SK-N-SH treated with all-trans-retinoic acid at 6 μM for 48 hours (cell line): ENCODE measurements around the gene KLHDC3.

ENCODE experiments used
- ATAC-seq: fragments of 200-7000 bp; cut with Tn5 transposase; 3 replicates; pipeline ENCODE4 v1.9.1; 2020; ENCODE audit warnings: mild to moderate bottlenecking, moderate library complexity
- ARNTL ChIP-seq: fragments of 450-650 bp; formaldehyde crosslinking; IDR thresholded peaks from 2 replicates; pipeline ENCODE4 v1.5.0; 2020; ENCODE audit warnings: low read depth, mild to moderate bottlenecking, moderate library complexity, borderline replicate concordance
- BACH2 ChIP-seq: fragments of 250-450 bp; sonication (Bioruptor Pico); IDR thresholded peaks from 2 replicates; pipeline ENCODE4 v1.9.0; 2021; ENCODE audit warnings: mild to moderate bottlenecking, borderline replicate concordance
- CREB5 ChIP-seq: fragments of 250-450 bp; sonication (Bioruptor Pico); IDR thresholded peaks from 2 replicates; pipeline ENCODE4 v1.5.1; 2020; ENCODE audit warnings: low read depth, mild to moderate bottlenecking, moderate library complexity
- CSDC2 ChIP-seq: fragments of 250-450 bp; sonication (Bioruptor Pico); IDR thresholded peaks from 2 replicates; pipeline ENCODE4 v1.5.0; 2020; ENCODE audit warnings: mild to moderate bottlenecking, moderate library complexity
- CSRNP3 ChIP-seq: fragments of 250-450 bp; sonication (Bioruptor Pico); IDR thresholded peaks from 2 replicates; pipeline ENCODE4 v1.5.1; 2021; ENCODE audit warnings: mild to moderate bottlenecking, moderate library complexity
- ESRRG ChIP-seq: fragments of 250-450 bp; sonication (Bioruptor Pico); IDR thresholded peaks from 2 replicates; pipeline ENCODE4 v1.6.1; 2021; ENCODE audit warnings: mild to moderate bottlenecking
- GLIS3 ChIP-seq: fragments of 250-450 bp; sonication (Bioruptor Pico); IDR thresholded peaks from 2 replicates; pipeline ENCODE4 v1.5.0; 2020; ENCODE audit warnings: mild to moderate bottlenecking, moderate library complexity
- ISL1 ChIP-seq: fragments of 250-450 bp; sonication (Bioruptor Pico); IDR thresholded peaks from 2 replicates; pipeline ENCODE4 v2.1.2; 2022; ENCODE audit warnings: mild to moderate bottlenecking, moderate library complexity
- OSR1 ChIP-seq: fragments of 250-450 bp; sonication (Bioruptor Pico); IDR thresholded peaks from 2 replicates; pipeline ENCODE4 v1.8.0; 2022; ENCODE audit warnings: moderate library complexity, mild to moderate bottlenecking, inconsistent platforms
- PATZ1 ChIP-seq: fragments of 250-450 bp; sonication (Bioruptor Pico); IDR thresholded peaks from 2 replicates; pipeline ENCODE4 v1.8.0; 2020; ENCODE audit warnings: mild to moderate bottlenecking, moderate library complexity, borderline replicate concordance
- POU6F1 ChIP-seq: fragments of 250-450 bp; sonication (Bioruptor Pico); IDR thresholded peaks from 2 replicates; pipeline ENCODE4 v1.8.0; 2021; ENCODE audit warnings: low read depth, mild to moderate bottlenecking, moderate library complexity, borderline replicate concordance
- PPARA ChIP-seq: fragments of 250-450 bp; sonication (Bioruptor Pico); IDR thresholded peaks from 2 replicates; pipeline ENCODE4 v1.5.0; 2020; ENCODE audit warnings: mild to moderate bottlenecking, borderline replicate concordance
- RARB ChIP-seq: fragments of 250-450 bp; sonication (Bioruptor Pico); IDR thresholded peaks from 2 replicates; pipeline ENCODE4 v1.8.0; 2021; ENCODE audit warnings: mild to moderate bottlenecking, moderate library complexity
- SNAI2 ChIP-seq: fragments of 250-450 bp; sonication (Bioruptor Pico); IDR thresholded peaks from 2 replicates; pipeline ENCODE4 v1.5.0; 2020; ENCODE audit warnings: mild to moderate bottlenecking, moderate library complexity
- TCF4 ChIP-seq: fragments of 250-450 bp; sonication (Bioruptor Pico); IDR thresholded peaks from 2 replicates; pipeline ENCODE4 v1.8.0; 2021; ENCODE audit warnings: mild to moderate bottlenecking, moderate library complexity, borderline replicate concordance
- TOX ChIP-seq: fragments of 250-450 bp; sonication (Bioruptor Pico); IDR thresholded peaks from 2 replicates; pipeline ENCODE4 v1.8.0; 2021; ENCODE audit warnings: mild to moderate bottlenecking, moderate library complexity, borderline replicate concordance
- TSHZ2 ChIP-seq: fragments of 250-450 bp; sonication (Bioruptor Pico); IDR thresholded peaks from 2 replicates; pipeline ENCODE4 v1.5.0; 2020; ENCODE audit warnings: mild to moderate bottlenecking, moderate library complexity
- ZC3H10 ChIP-seq: fragments of 250-450 bp; sonication (Bioruptor Pico); IDR thresholded peaks from 2 replicates; pipeline ENCODE4 v1.5.1; 2021; ENCODE audit warnings: mild to moderate bottlenecking, moderate library complexity
- ZFP3 ChIP-seq: fragments of 250-450 bp; sonication (Bioruptor Pico); IDR thresholded peaks from 2 replicates; pipeline ENCODE4 v1.5.0; 2020; ENCODE audit warnings: mild to moderate bottlenecking, moderate library complexity
- ZFP30 ChIP-seq: fragments of 450-650 bp; formaldehyde crosslinking; IDR thresholded peaks from 2 replicates; pipeline ENCODE4 v1.5.0; 2022; ENCODE audit warnings: mild to moderate bottlenecking, moderate library complexity
- ZNF565 ChIP-seq: fragments of 450-650 bp; formaldehyde crosslinking; conservative IDR thresholded peaks from 2 replicates; pipeline ENCODE4 v1.5.0; 2020; ENCODE audit warnings: low read depth, mild to moderate bottlenecking, moderate library complexity
- ZNF70 ChIP-seq: fragments of 450-650 bp; formaldehyde crosslinking; IDR thresholded peaks from 2 replicates; pipeline ENCODE4 v1.5.0; 2020; ENCODE audit warnings: mild to moderate bottlenecking, moderate library complexity
- ZNF8 ChIP-seq: fragments of 450-650 bp; formaldehyde crosslinking; IDR thresholded peaks from 2 replicates; pipeline ENCODE4 v1.5.0; 2020; ENCODE audit warnings: mild to moderate bottlenecking, moderate library complexity

KLHDC3 gene

GRCh38 chr6:43016176-43016942, 2.3 kb downstream of the KLHDC3 start:
- TF ChIP-seq TSHZ2 (CRISPR knock-in tag): no peak
- no peak for TF ChIP-seq TCF4 (CRISPR knock-in tag)
- no peak for TF ChIP-seq OSR1 (CRISPR knock-in tag)
- TF ChIP-seq PATZ1 (CRISPR knock-in tag): no peak
- TF ChIP-seq POU6F1 (CRISPR knock-in tag): no peak
- TF ChIP-seq ESRRG (CRISPR knock-in tag): no peak
- TF ChIP-seq CSDC2 (CRISPR knock-in tag): no peak
- no peak for TF ChIP-seq ISL1 (CRISPR knock-in tag)
- no peak for TF ChIP-seq ZC3H10
- no peak for TF ChIP-seq ZNF565 (CRISPR knock-in tag)
- TF ChIP-seq GLIS3: no peak
- no peak for TF ChIP-seq ZFP30 (CRISPR knock-in tag)
- TF ChIP-seq ARNTL: no peak
- TF ChIP-seq CREB5: no peak
- no peak for TF ChIP-seq RARB (CRISPR knock-in tag)
- TF ChIP-seq BACH2 (CRISPR knock-in tag): no peak
- no peak for TF ChIP-seq PPARA (CRISPR knock-in tag)
- TF ChIP-seq ZFP3 (CRISPR knock-in tag): no peak
- TF ChIP-seq TOX (CRISPR knock-in tag): no peak
- TF ChIP-seq ZNF8: no peak
- no peak for ATAC-seq

- ATAC-seq: no peak
Measured at GRCh38 chr6:43016943-43017334, 2.9 kb downstream of the KLHDC3 start.

More at GRCh38 chr6:43016943-43017334, 2.9 kb downstream of the KLHDC3 start:
- TF ChIP-seq PPARA (CRISPR knock-in tag): no peak
- no peak for TF ChIP-seq ARNTL
- TF ChIP-seq ZNF70 (CRISPR knock-in tag): no peak
- TF ChIP-seq TSHZ2 (CRISPR knock-in tag): no peak
- TF ChIP-seq SNAI2 (CRISPR knock-in tag): no peak
- no peak for TF ChIP-seq CSDC2 (CRISPR knock-in tag)
- TF ChIP-seq CSRNP3 (CRISPR knock-in tag): no peak
